HepG2 (cell line): ENCODE results near the gene CREG2. TPM values are rescaled to one million over a fixed set of nuclear protein-coding genes. Genes with fewer than 3 reads are reported as not detected.

Source experiments
- ATF4 ChIP-seq, 2 experiments: fragments of 450-650 bp in 1 of 2; sonication (generic) in 1 of 2; formaldehyde crosslinking; IDR thresholded peaks; 2 replicates each; pipeline versions ENCODE4 v1.5.0 to v1.8.0; 2020 to 2022; ENCODE audit warnings: mild to moderate bottlenecking in 1 of 2, missing genetic modification reagents in 1 of 2
- CSRNP1 ChIP-seq: sonication (generic); formaldehyde crosslinking; IDR thresholded peaks from 2 replicates; pipeline ENCODE4 v1.8.1; 2023; ENCODE audit warnings: mild to moderate bottlenecking, missing genetic modification reagents
- FOXC1 ChIP-seq: sonication (generic); formaldehyde crosslinking; IDR thresholded peaks from 2 replicates; pipeline ENCODE4 v1.8.0; 2022; ENCODE audit warnings: mild to moderate bottlenecking, missing genetic modification reagents, borderline replicate concordance
- NFIB ChIP-seq: sonication (generic); formaldehyde crosslinking; IDR thresholded peaks from 2 replicates; pipeline ENCODE4 v1.9.0; 2021; ENCODE audit warnings: missing genetic modification reagents, mild to moderate bottlenecking, borderline replicate concordance
- NFKBIZ ChIP-seq: IDR thresholded peaks from 2 replicates; pipeline ENCODE4 v1.6.1; 2018; ENCODE audit warnings: missing genetic modification reagents, missing compliant biosample characterization
- NFYC ChIP-seq: IDR thresholded peaks from 2 replicates; pipeline ENCODE4 v1.6.1; 2016; ENCODE audit warnings: missing genetic modification reagents, missing compliant biosample characterization
- PHF21A ChIP-seq: sonication (generic); formaldehyde crosslinking; IDR thresholded peaks from 2 replicates; pipeline ENCODE4 v1.5.0; 2020; ENCODE audit warnings: mild to moderate bottlenecking, missing genetic modification reagents
- PHF5A ChIP-seq: IDR thresholded peaks from one replicate; pipeline ENCODE4 v1.6.1; 2018; ENCODE audit warnings: low read depth, missing genetic modification reagents; ENCODE audit not compliant: unreplicated experiment
- SETDB1 ChIP-seq: sonication (generic); formaldehyde crosslinking; IDR thresholded peaks from 2 replicates; pipeline ENCODE4 v1.5.1; 2020; ENCODE audit warnings: missing genetic modification reagents, mild to moderate bottlenecking, borderline replicate concordance
- SNAPC5 ChIP-seq: sonication (generic); formaldehyde crosslinking; IDR thresholded peaks from 2 replicates; pipeline ENCODE4 v1.8.1; 2023; ENCODE audit warnings: mild to moderate bottlenecking, missing genetic modification reagents, borderline replicate concordance
- ZKSCAN1 ChIP-seq: fragments of 150-350 bp; IDR thresholded peaks from 2 replicates; pipeline ENCODE4 v1.6.1; 2014; ENCODE audit warnings: low read length
- ZNF101 ChIP-seq: sonication (generic); formaldehyde crosslinking; IDR thresholded peaks from 2 replicates; pipeline ENCODE4 v1.4.0; 2020; ENCODE audit warnings: mild to moderate bottlenecking, low read depth, missing genetic modification reagents, borderline replicate concordance
- ZNF331 ChIP-seq: sonication (generic); formaldehyde crosslinking; IDR thresholded peaks from 2 replicates; pipeline ENCODE4 v1.4.0; 2020; ENCODE audit warnings: missing genetic modification reagents
- ZNF343 ChIP-seq: sonication (generic); formaldehyde crosslinking; IDR thresholded peaks from 2 replicates; pipeline ENCODE4 v1.4.0; 2020; ENCODE audit warnings: mild to moderate bottlenecking, missing genetic modification reagents
- ZNF567 ChIP-seq: sonication (generic); formaldehyde crosslinking; IDR thresholded peaks from 2 replicates; pipeline ENCODE4 v1.8.1; 2023; ENCODE audit warnings: mild to moderate bottlenecking, missing genetic modification reagents, borderline replicate concordance
- ZNF850 ChIP-seq: sonication (generic); formaldehyde crosslinking; conservative IDR thresholded peaks from 2 replicates; pipeline ENCODE4 v1.9.0; 2021; ENCODE audit warnings: mild to moderate bottlenecking, missing genetic modification reagents
- polyA plus RNA-seq, 8 experiments: library from polyadenylated mRNA; depleted of rRNA in 3 of 8; stranded (reverse) in 7 of 8; unstranded in 1 of 8; fragments of >200 nt; fragmentation: Illumina TruSeq in 4 of 8; extraction: Trizol in 4 of 8; gene quantifications; 2 replicates each; pipeline versions ENCODE4 v1.2.1 to v1.2.3, GENCODE V29; 2011 to 2016; ENCODE audit warnings: low read depth in 4 of 8, missing spikeins in 1 of 8, mixed read lengths in 1 of 8; ENCODE audit not compliant: insufficient read depth in 1 of 8
- total RNA-seq, 5 experiments: library from RNA; depleted of rRNA; stranded (reverse); fragments of >200 nt; fragmentation: Illumina TruSeq; extraction: Trizol; gene quantifications; 2 replicates each; pipeline ENCODE4 v1.2.3, GENCODE V29; 2016; ENCODE audit warnings: low read depth in 1 of 5
- TF ChIP-seq, protein P1 (sequence below): sonication (generic); formaldehyde crosslinking; IDR thresholded peaks from one replicate; pipeline ENCODE4 v1.5.1; 2020; ENCODE audit warnings: mild to moderate bottlenecking, missing genetic modification reagents; ENCODE audit errors: not compliant biosample characterization

CREG2 gene
- total and polyA plus RNA-seq, 2 of the 13 experiments (the other 11 are each of a cell fraction or from before 2014, with no cell fraction given), result 0.18 to 0.26 TPM

DNA sequence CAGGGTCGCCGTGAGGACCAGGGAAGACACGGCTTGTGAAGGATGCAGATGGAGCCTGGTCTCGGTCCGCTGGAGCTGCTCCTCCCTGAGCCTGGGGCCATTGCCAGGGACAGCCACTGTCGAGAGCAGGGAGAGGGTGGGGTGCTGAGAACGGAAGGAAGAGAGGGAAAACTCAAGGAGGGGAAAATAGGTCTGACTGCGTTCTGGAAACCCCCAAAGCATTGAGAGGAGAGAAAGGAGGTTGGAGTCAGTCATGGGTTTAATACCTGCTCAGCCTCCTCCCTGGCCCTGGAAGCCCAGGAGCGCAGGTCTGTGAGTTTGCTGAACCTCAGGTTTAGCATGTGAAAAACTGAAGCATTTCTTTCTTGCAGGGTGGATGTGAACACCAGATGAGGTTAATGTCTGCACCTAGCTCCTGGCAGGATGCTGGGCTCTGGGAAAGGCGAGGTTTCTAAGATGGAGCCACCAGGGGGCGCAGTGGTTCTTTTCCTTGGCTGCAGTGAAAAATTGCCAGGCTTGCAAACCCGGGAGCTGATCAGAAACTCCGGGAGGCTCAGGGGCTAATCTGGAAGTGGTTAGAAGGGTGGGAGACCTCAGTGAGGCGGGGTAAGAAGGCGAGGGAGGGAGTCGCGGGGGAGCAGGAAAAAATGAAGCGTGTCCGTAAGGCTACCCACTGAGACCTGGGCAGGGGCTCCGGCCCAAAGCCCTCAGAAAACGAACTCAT lies 45.2 kb downstream of the CREG2 start (continued):
- TF ChIP-seq ZNF101 (CRISPR knock-in tag) (no peak), CSRNP1 (CRISPR knock-in tag) (no peak), PHF5A (CRISPR knock-in tag) (no peak), SNAPC5 (CRISPR knock-in tag) (no peak), ZNF343 (CRISPR knock-in tag) (no peak), NFKBIZ (CRISPR knock-in tag) (no peak), NFIB (CRISPR knock-in tag) (no peak), ZNF567 (CRISPR knock-in tag) (no peak), SETDB1 (CRISPR knock-in tag) (no peak), ZNF331 (CRISPR knock-in tag) (peak; percentile 39; the same call in 1 of the 2 replicates), NFYC (CRISPR knock-in tag) (no peak), ATF4 (CRISPR knock-in tag; IDR thresholded peaks at IDR 0.05) (no peak), ZNF850 (no peak), FOXC1 (CRISPR knock-in tag) (peak; percentile 64; the same call in 1 of the 2 replicates), ZKSCAN1 (0 out of 2 replicates have a peak, but pooled peaks have one; percentile 37), PHF21A (no peak)
- TF ChIP-seq, protein P1, sequence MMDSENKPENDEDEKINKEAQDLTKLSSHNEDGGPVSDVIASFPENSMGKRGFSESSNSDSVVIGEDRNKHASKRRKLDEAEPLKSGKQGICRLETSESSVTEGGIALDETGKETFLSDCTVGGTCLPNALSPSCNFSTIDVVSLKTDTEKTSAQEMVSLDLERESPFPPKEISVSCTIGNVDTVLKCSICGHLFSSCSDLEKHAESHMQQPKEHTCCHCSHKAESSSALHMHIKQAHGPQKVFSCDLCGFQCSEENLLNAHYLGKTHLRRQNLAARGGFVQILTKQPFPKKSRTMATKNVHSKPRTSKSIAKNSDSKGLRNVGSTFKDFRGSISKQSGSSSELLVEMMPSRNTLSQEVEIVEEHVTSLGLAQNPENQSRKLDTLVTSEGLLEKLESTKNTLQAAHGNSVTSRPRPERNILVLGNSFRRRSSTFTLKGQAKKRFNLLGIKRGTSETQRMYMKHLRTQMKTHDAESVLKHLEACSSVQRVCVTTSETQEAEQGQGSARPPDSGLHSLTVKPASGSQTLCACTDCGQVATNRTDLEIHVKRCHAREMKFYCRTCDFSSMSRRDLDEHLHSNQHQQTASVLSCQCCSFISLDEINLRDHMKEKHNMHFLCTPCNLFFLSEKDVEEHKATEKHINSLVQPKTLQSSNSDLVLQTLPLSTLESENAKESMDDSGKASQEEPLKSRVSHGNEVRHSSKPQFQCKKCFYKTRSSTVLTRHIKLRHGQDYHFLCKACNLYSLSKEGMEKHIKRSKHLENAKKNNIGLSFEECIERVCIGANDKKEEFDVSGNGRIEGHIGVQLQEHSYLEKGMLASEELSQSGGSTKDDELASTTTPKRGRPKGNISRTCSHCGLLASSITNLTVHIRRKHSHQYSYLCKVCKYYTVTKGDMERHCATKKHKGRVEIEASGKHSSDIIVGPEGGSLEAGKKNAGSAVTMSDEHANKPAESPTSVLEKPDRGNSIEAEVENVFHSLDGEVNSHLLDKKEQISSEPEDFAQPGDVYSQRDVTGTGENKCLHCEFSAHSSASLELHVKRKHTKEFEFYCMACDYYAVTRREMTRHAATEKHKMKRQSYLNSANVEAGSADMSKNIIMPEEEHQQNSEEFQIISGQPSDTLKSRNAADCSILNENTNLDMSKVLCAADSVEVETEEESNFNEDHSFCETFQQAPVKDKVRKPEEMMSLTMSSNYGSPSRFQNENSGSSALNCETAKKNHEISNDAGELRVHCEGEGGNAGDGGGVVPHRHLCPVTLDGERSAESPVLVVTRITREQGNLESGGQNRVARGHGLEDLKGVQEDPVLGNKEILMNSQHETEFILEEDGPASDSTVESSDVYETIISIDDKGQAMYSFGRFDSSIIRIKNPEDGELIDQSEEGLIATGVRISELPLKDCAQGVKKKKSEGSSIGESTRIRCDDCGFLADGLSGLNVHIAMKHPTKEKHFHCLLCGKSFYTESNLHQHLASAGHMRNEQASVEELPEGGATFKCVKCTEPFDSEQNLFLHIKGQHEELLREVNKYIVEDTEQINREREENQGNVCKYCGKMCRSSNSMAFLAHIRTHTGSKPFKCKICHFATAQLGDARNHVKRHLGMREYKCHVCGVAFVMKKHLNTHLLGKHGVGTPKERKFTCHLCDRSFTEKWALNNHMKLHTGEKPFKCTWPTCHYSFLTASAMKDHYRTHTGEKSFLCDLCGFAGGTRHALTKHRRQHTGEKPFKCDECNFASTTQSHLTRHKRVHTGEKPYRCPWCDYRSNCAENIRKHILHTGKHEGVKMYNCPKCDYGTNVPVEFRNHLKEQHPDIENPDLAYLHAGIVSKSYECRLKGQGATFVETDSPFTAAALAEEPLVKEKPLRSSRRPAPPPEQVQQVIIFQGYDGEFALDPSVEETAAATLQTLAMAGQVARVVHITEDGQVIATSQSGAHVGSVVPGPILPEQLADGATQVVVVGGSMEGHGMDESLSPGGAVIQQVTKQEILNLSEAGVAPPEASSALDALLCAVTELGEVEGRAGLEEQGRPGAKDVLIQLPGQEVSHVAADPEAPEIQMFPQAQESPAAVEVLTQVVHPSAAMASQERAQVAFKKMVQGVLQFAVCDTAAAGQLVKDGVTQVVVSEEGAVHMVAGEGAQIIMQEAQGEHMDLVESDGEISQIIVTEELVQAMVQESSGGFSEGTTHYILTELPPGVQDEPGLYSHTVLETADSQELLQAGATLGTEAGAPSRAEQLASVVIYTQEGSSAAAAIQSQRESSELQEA, result no peak
